ENCODE results near the gene ANKRD28. TPM values are rescaled to one million over a fixed set of nuclear protein-coding genes. Genes with fewer than 3 reads are reported as not detected.

Gene ANKRD28
- total and polyA plus RNA-seq, 9 of the 15 experiments (the other 6 are each of a cell fraction or from before 2014, with no cell fraction given): 11.7 to 66.0 (median 36.7) TPM

GRCh38 chr3:15681668-15682067 is 116.1 kb downstream of the ANKRD28 start:
- Histone ChIP-seq H3K9ac (ENCODE audit: insufficient read depth in 1 of 2, low read depth in 2 of 2, low read length in 2 of 2) (no peak overlapping the region), H3K27me3 (ENCODE audit: control insufficient read depth in 2 of 2, insufficient read depth in 2 of 2, low read length in 2 of 2) (no peaks in the 10 kb centered on the region), H3K36me3 (ENCODE audit: control insufficient read depth, insufficient read depth, low read length) (peaks cover 74% of the 10 kb centered on the region), H3K27ac (ENCODE audit: extremely low read depth, low read depth, low read length) (no peak overlapping the region), H2AFZ (ENCODE audit: low read depth, low read length) (no peak overlapping the region), H3K9me1 (ENCODE audit: control insufficient read depth, insufficient read depth, low read length) (no peaks in the 10 kb centered on the region), H3K79me2 (ENCODE audit: control insufficient read depth, insufficient read depth, low read length) (no peaks in the 10 kb centered on the region), H3K4me2 (ENCODE audit: insufficient read depth, low read length) (no peak overlapping the region), H3K4me3 (no peak overlapping the region), H3K9me3 (replicated peaks; ENCODE audit: control insufficient read depth, insufficient read depth, low read depth, low read length) (no peaks in the 10 kb centered on the region), H3K4me1 (replicated peaks in 1 of 2; ENCODE audit: control insufficient read depth in 2 of 2, insufficient read depth in 2 of 2, low read length in 2 of 2) (peaks cover 4 to 16% of the 10 kb centered on the region in 2 experiments; a peak in 2 of 5 replicates), H4K20me1 (replicated peaks; ENCODE audit: control insufficient read depth, insufficient read depth, low read length) (no peaks in the 10 kb centered on the region)
- intact Hi-C loops (cut with micrococcal nuclease): no loop called here
- in situ Hi-C loops (cut with MboI): no loop called here
- ChIA-PET POLR2A (no interaction called here), CTCF (ENCODE audit: low intra/inter-chr PET ratio) (no interaction called here)
- no peak for ATAC-seq
- TF ChIP-seq ZNF165 (CRISPR knock-in tag; IDR thresholded peaks at IDR 0.05; ENCODE audit: borderline replicate concordance) (no peak), FOXP1 (CRISPR knock-in tag; IDR thresholded peaks at IDR 0.05) (no peak), GABPB2 (CRISPR knock-in tag; conservative IDR thresholded peaks at IDR 0.05) (no peak), NFE2 (IDR thresholded peaks at IDR 0.05; ENCODE audit: low read depth) (no peak), POLR2G (IDR thresholded peaks at IDR 0.05; ENCODE audit: low read depth, low read length) (no peak), KDM4B (IDR thresholded peaks at IDR 0.05; ENCODE audit: borderline replicate concordance in 2 of 2, low read depth in 1 of 2) (no peak), ZBTB11 (CRISPR knock-in tag; IDR thresholded peaks at IDR 0.05) (no peak), MIER1 (IDR thresholded peaks at IDR 0.05; ENCODE audit: low read depth) (no peak), TCF7 (IDR thresholded peaks at IDR 0.05; ENCODE audit: borderline replicate concordance) (no peak)
- 77% methylated on average over 2 of the region's 2 CpGs for WGBS (ENCODE audit: insufficient coverage, low coverage, missing lambda C conversion rate)
- FAIRE-seq: no peak
- DNase-seq (ENCODE audit: extremely low read depth in 1 of 4, low spot score in 3 of 4): no peak
- no TSS peak for BruUV-seq (replicated peaks)

Measured in K562 (cell line).